ENCODE data around the gene ARHGEF2. TPM values are rescaled to one million over a fixed set of nuclear protein-coding genes. Genes with fewer than 3 reads are reported as not detected.

Gene ARHGEF2
- total RNA-seq, 1 experiment from 2014 or later, result 85.0 TPM

- TF ChIP-seq, protein P1, sequence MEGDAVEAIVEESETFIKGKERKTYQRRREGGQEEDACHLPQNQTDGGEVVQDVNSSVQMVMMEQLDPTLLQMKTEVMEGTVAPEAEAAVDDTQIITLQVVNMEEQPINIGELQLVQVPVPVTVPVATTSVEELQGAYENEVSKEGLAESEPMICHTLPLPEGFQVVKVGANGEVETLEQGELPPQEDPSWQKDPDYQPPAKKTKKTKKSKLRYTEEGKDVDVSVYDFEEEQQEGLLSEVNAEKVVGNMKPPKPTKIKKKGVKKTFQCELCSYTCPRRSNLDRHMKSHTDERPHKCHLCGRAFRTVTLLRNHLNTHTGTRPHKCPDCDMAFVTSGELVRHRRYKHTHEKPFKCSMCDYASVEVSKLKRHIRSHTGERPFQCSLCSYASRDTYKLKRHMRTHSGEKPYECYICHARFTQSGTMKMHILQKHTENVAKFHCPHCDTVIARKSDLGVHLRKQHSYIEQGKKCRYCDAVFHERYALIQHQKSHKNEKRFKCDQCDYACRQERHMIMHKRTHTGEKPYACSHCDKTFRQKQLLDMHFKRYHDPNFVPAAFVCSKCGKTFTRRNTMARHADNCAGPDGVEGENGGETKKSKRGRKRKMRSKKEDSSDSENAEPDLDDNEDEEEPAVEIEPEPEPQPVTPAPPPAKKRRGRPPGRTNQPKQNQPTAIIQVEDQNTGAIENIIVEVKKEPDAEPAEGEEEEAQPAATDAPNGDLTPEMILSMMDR (conservative IDR thresholded peaks at IDR 0.05), result no peak
- TF ChIP-seq EZH2 (IDR thresholded peaks at IDR 0.05; ENCODE audit: low read depth), result no peak
- Histone ChIP-seq H4K20me1 (ENCODE audit: insufficient read depth) (peaks cover 98% of the 10 kb centered on the region), H3K4me3 (no peak overlapping the region), H3F3A (ENCODE audit: insufficient read depth, low read depth) (peaks cover 63% of the 10 kb centered on the region; the same call in 1 of the 2 replicates), H3K27me3 (ENCODE audit: insufficient read depth, low read depth) (no peaks in the 10 kb centered on the region), H3K79me2 (ENCODE audit: low read depth) (peaks cover 89% of the 10 kb centered on the region), H3K4me2 (no peak overlapping the region), H3K9me3 (ENCODE audit: insufficient read depth, low read depth) (no peaks in the 10 kb centered on the region), H2AFZ (no peak overlapping the region), H3K4me1 (replicated peaks; ENCODE audit: insufficient read depth) (peaks cover 29% of the 10 kb centered on the region), H3K36me3 (ENCODE audit: low read depth) (peaks cover 64% of the 10 kb centered on the region), H3K9me2 (ENCODE audit: insufficient read depth) (no peaks in the 10 kb centered on the region), H3K27ac (no peak overlapping the region)
- no peak for DNase-seq
- no TSS peak for BruUV-seq (replicated peaks)
- intact Hi-C loops (cut with micrococcal nuclease; ENCODE audit: unreplicated experiment), result no loop called here
- CTCF ChIA-PET, result no interaction called here
- POLR2A ChIA-PET (ENCODE audit: unreplicated experiment), result no interaction called here
Observed at GRCh38 chr1:155970531-155971167, 7.7 kb downstream of the ARHGEF2 start.

DNA sequence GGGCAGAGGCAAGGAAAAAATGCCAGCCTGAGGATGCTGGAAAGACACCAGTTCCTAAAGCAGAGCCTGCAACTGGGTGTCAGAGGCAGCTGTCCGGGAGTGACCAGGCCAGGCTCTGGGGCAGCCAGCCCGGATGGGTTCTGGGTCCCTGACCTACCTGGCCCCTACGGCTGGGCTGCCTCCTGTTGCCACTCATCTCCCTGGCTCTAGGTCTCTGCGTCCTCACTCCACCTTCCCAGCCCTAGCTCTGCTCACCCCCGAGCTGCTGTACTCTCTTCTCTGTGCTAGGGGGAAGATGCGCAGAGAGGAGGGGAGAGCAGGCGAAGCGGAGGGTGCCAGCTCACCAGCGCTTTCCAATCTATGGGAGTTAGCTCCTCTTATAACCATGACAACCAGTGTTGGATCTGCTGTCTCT is 9.0 kb downstream of the ARHGEF2 start:
- H3K9me3 ChIP-seq (ENCODE audit: insufficient read depth, low read depth), result no peaks in the 10 kb centered on the region
- no peaks in the 10 kb centered on the region for H3K9me2 ChIP-seq (ENCODE audit: insufficient read depth)
- peaks cover 75% of the 10 kb centered on the region for H3F3A ChIP-seq (ENCODE audit: insufficient read depth, low read depth)
- H3K36me3 ChIP-seq (ENCODE audit: low read depth), result peaks cover 64% of the 10 kb centered on the region
- H3K4me1 ChIP-seq (replicated peaks; ENCODE audit: insufficient read depth), result peaks cover 16% of the 10 kb centered on the region
- H2AFZ ChIP-seq, result no peak overlapping the region
- BruUV-seq (replicated peaks), result no TSS peak
- ChIA-PET POLR2A (ENCODE audit: unreplicated experiment) (no interaction called here), CTCF (no interaction called here)
- H3K27ac ChIP-seq, result no peak overlapping the region
- H3K79me2 ChIP-seq (ENCODE audit: low read depth), result peaks cover 76% of the 10 kb centered on the region
- intact Hi-C loops (cut with micrococcal nuclease; ENCODE audit: unreplicated experiment), result no loop called here
- H3K27me3 ChIP-seq (ENCODE audit: insufficient read depth, low read depth), result no peaks in the 10 kb centered on the region
- TF ChIP-seq, protein P1 (conservative IDR thresholded peaks at IDR 0.05), result no peak
- TF ChIP-seq EZH2 (IDR thresholded peaks at IDR 0.05; ENCODE audit: low read depth), result no peak
- DNase-seq, result no peak
- H4K20me1 ChIP-seq (ENCODE audit: insufficient read depth), result peaks cover 85% of the 10 kb centered on the region
- H3K4me2 ChIP-seq, result no peak overlapping the region
- H3K4me3 ChIP-seq, result no peak overlapping the region

DNA sequence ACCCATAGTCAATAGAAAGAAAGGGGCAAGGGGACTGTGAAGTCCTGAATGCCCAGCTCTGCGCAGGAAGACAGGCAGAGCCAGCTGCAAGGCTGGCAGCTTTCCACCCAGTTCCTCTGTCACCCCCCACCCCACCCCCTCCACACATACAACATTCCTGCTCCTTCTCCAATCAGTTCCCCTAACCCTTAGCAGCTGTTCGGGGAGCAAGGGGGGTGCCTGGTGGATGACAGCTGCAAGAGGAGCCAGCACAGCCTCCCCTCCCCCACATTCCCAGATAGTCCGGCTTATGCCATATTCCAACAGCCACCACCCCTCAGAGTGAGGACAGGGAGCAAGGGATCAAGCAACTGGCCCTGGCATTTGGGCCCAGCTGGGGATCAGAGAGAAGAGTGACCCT is 9.7 kb downstream of the ARHGEF2 start:
- Histone ChIP-seq H3K9me2 (ENCODE audit: insufficient read depth) (no peaks in the 10 kb centered on the region), H3K27ac (no peak overlapping the region), H3K27me3 (ENCODE audit: insufficient read depth, low read depth) (no peaks in the 10 kb centered on the region), H3K36me3 (ENCODE audit: low read depth) (peaks cover 62% of the 10 kb centered on the region), H3K9me3 (ENCODE audit: insufficient read depth, low read depth) (no peaks in the 10 kb centered on the region), H3K4me3 (no peak overlapping the region), H3K79me2 (ENCODE audit: low read depth) (peaks cover 69% of the 10 kb centered on the region), H3K4me1 (replicated peaks; ENCODE audit: insufficient read depth) (peaks cover 15% of the 10 kb centered on the region; the same call in 1 of the 2 replicates), H2AFZ (no peak overlapping the region), H3F3A (ENCODE audit: insufficient read depth, low read depth) (peaks cover 80% of the 10 kb centered on the region), H3K4me2 (no peak overlapping the region), H4K20me1 (ENCODE audit: insufficient read depth) (peaks cover 78% of the 10 kb centered on the region)
- TF ChIP-seq, protein P1 (conservative IDR thresholded peaks at IDR 0.05), result no peak
- TF ChIP-seq EZH2 (IDR thresholded peaks at IDR 0.05; ENCODE audit: low read depth), result no peak
- ChIA-PET POLR2A (ENCODE audit: unreplicated experiment) (no interaction called here), CTCF (no interaction called here)
- no TSS peak for BruUV-seq (replicated peaks)
- intact Hi-C loops (cut with micrococcal nuclease; ENCODE audit: unreplicated experiment), result no loop called here
- DNase-seq, result no peak

Measured in PC-9 (cell line).